Stimulated activated CD8-positive, alpha-beta memory T cell treated with anti-CD3 and anti-CD28 coated beads, Interleukin-7, amount 100 ng/mL, for 1 hour (primary cell): ENCODE data around the gene LGR5.
"Not testable (repeated sequence)": the region's sequence is repeated elsewhere in the genome, so short reads cannot be mapped to it uniquely, and the experiment has no call there.

ENCODE experiments used
- DNase-seq, 2 donors: peaks; one replicate each; pipeline ENCODE4 v3.0.0-alpha.2; 2020; ENCODE audit warnings: low read depth in 2 of 2

The LGR5 gene

GRCh38 chr12:71476513-71476912 lies 36.9 kb downstream of the LGR5 start:
- DNase-seq, result no peak

GRCh38 chr12:71477609-71478008 lies 38.0 kb downstream of the LGR5 start:
- DNase-seq, result no peak

- DNase-seq, result no peak
Measured at GRCh38 chr12:71478270-71478669, 38.7 kb downstream of the LGR5 start.

GRCh38 chr12:71484272-71484905 lies 44.8 kb downstream of the LGR5 start:
- DNase-seq, result no peak

GRCh38 chr12:71490844-71491243 lies 51.2 kb downstream of the LGR5 start:
- not testable (repeated sequence) for DNase-seq

GRCh38 chr12:71492604-71493003 lies 53.0 kb downstream of the LGR5 start:
- DNase-seq, result no peak

- no peak for DNase-seq
Measured at GRCh38 chr12:71499834-71500233, 60.2 kb downstream of the LGR5 start.

GRCh38 chr12:71503579-71504391 lies 64.2 kb downstream of the LGR5 start:
- no peak for DNase-seq

GRCh38 chr12:71504476-71504875 lies 64.9 kb downstream of the LGR5 start:
- no peak for DNase-seq

GRCh38 chr12:71509705-71510104 lies 70.1 kb downstream of the LGR5 start:
- DNase-seq, result no peak

GRCh38 chr12:71517145-71517846 lies 77.7 kb downstream of the LGR5 start:
- no peak for DNase-seq

GRCh38 chr12:71521125-71521524 lies 81.5 kb downstream of the LGR5 start:
- DNase-seq, result no peak

GRCh38 chr12:71524626-71525025 lies 85.0 kb downstream of the LGR5 start:
- DNase-seq, result no peak

- no peak for DNase-seq
Measured at GRCh38 chr12:71533703-71534102, 94.1 kb downstream of the LGR5 start.

- DNase-seq, result no peak
Measured at GRCh38 chr12:71536279-71536938, 96.8 kb downstream of the LGR5 start.

GRCh38 chr12:71536939-71537622 lies 97.5 kb downstream of the LGR5 start:
- DNase-seq, result no peak

GRCh38 chr12:71538807-71539206 lies 99.2 kb downstream of the LGR5 start:
- no peak for DNase-seq

- DNase-seq, result no peak
Measured at GRCh38 chr12:71541583-71541982, 102.0 kb downstream of the LGR5 start.

- no peak for DNase-seq
Measured at GRCh38 chr12:71546322-71546861, 106.8 kb downstream of the LGR5 start.

- no peak for DNase-seq
Measured at GRCh38 chr12:71548893-71549292, 109.3 kb downstream of the LGR5 start.

- DNase-seq, result no peak
Measured at GRCh38 chr12:71551529-71551928, 111.9 kb downstream of the LGR5 start.
